Activated B cell treated with CpG ODN at 0.5 μM for 24 hours (primary cell): ENCODE results near the gene UTP20. TPM values are rescaled to one million over a fixed set of nuclear protein-coding genes. Genes with fewer than 3 reads are reported as not detected.

Source experiments
- ATAC-seq: fragments of 200-7000 bp; cut with Tn5 transposase; one replicate; pipeline ENCODE4 v1.10.0; 2021; ENCODE audit warnings: low read depth, mild to moderate bottlenecking, moderate library complexity
- CTCF ChIA-PET: fragments of 350-600 bp; sonication (Branson Sonifier 250); formaldehyde crosslinking; loops from one replicate; lab custom pipeline; 2021; ENCODE audit warnings: antibody characterized with exemption; lab: Charles Lee
- POLR2A ChIA-PET: fragments of 350-600 bp; sonication (Branson Sonifier 250); formaldehyde crosslinking; loops from one replicate; lab custom pipeline; 2021; ENCODE audit warnings: antibody characterized with exemption; lab: Charles Lee
- DNase-seq: peaks from one replicate; pipeline ENCODE4 v3.0.0; 2022
- H3K27ac Mint-ChIP-seq: one replicate; pipeline ENCODE4 v1.8.0; 2020; ENCODE audit warnings: mixed read lengths
- H3K27me3 Mint-ChIP-seq: one replicate; pipeline ENCODE4 v1.8.0; 2021; ENCODE audit warnings: mixed read lengths
- H3K36me3 Mint-ChIP-seq: one replicate; pipeline ENCODE4 v1.8.0; 2021; ENCODE audit warnings: low read depth, mixed read lengths
- H3K4me1 Mint-ChIP-seq: one replicate; pipeline ENCODE4 v1.8.0; 2021; ENCODE audit warnings: mixed read lengths
- H3K4me3 Mint-ChIP-seq: one replicate; pipeline ENCODE4 v1.8.0; 2020; ENCODE audit warnings: mild to moderate bottlenecking, mixed read lengths
- H3K9me3 Mint-ChIP-seq: one replicate; pipeline ENCODE4 v1.8.0; 2020; ENCODE audit warnings: mixed read lengths
- CTCF ChIP-seq: fragments of 200-600 bp; IDR thresholded peaks from one replicate; pipeline ENCODE4 v1.8.0; 2022; ENCODE audit warnings: antibody characterized with exemption, mild to moderate bottlenecking
- intact Hi-C: fragments of 100-400 bp; cut with micrococcal nuclease; formaldehyde crosslinking; loops from one replicate; pipeline ENCODE4 v1.15.1; 2024
- total RNA-seq: library from RNA; stranded (reverse); gene quantifications from 2 replicates; pipeline ENCODE4 v1.2.3, GENCODE V29; 2022

The UTP20 gene
- total RNA-seq, 1 donor from 2014 or later, result 32.9 TPM

GRCh38 chr12:101267111-101267510, 12.8 kb upstream of the UTP20 start:
- no peaks in the 10 kb centered on the region for H3K4me1 Mint-ChIP-seq

GRCh38 chr12:101276433-101276832, 3.5 kb upstream of the UTP20 start:
- POLR2A ChIA-PET, result no interaction called here
- CTCF ChIA-PET, result no interaction called here
- intact Hi-C loops, result no loop called here
- Mint-ChIP-seq H3K4me3 (no peak overlapping the region), H3K4me1 (peaks cover 8% of the 10 kb centered on the region), H3K27me3 (peaks cover 26% of the 10 kb centered on the region), H3K27ac (no peak overlapping the region), H3K9me3 (no peaks in the 10 kb centered on the region), H3K36me3 (no peaks in the 10 kb centered on the region)
- ATAC-seq, result no peak
- no peak for TF ChIP-seq CTCF
- DNase-seq, result no peak

More at GRCh38 chr12:101267111-101267510, 12.8 kb upstream of the UTP20 start:
- no peak for DNase-seq
- Mint-ChIP-seq H3K9me3 (peaks cover 4% of the 10 kb centered on the region), H3K27ac (no peak overlapping the region), H3K27me3 (peaks cover 35% of the 10 kb centered on the region), H3K4me3 (no peak overlapping the region), H3K36me3 (no peaks in the 10 kb centered on the region)
- no peak for TF ChIP-seq CTCF
- intact Hi-C loops, result no loop called here
- ATAC-seq, result no peak
- ChIA-PET POLR2A (no interaction called here), CTCF (no interaction called here)

- no peak overlapping the region for H3K27ac Mint-ChIP-seq
- no peak for TF ChIP-seq CTCF
- H3K4me3 Mint-ChIP-seq, result no peak overlapping the region
- ChIA-PET POLR2A (no interaction called here), CTCF (no interaction called here)
- H3K4me1 Mint-ChIP-seq, result peaks cover 8% of the 10 kb centered on the region
- intact Hi-C loops, result loop anchor here (1.0 kb wide), 1 partner anchor 1078 kb away; no protein-coding TSS in a partner anchor
- DNase-seq, result no peak
- no peak for ATAC-seq
- peaks cover 8% of the 10 kb centered on the region for H3K36me3 Mint-ChIP-seq
- H3K9me3 Mint-ChIP-seq, result no peaks in the 10 kb centered on the region
- H3K27me3 Mint-ChIP-seq, result peaks cover 22% of the 10 kb centered on the region
These were observed 2.5 kb upstream of the UTP20 start for GRCh38 chr12:101277443-101277842.

GRCh38 chr12:101287357-101287756, 7.5 kb downstream of the UTP20 start:
- CTCF ChIA-PET, result no interaction called here
- TF ChIP-seq CTCF, result no peak
- DNase-seq, result no peak
- H3K27ac Mint-ChIP-seq, result no peak overlapping the region
- H3K36me3 Mint-ChIP-seq, result peaks cover 80% of the 10 kb centered on the region
- H3K9me3 Mint-ChIP-seq, result no peaks in the 10 kb centered on the region
- no peaks in the 10 kb centered on the region for H3K4me1 Mint-ChIP-seq
- POLR2A ChIA-PET, result interaction anchor here (0.6 kb wide), 1 partner anchor 35 kb away, joined by 3 read pairs; no protein-coding TSS in a partner anchor
- ATAC-seq, result no peak
- intact Hi-C loops, result no loop called here
- H3K27me3 Mint-ChIP-seq, result no peaks in the 10 kb centered on the region
- H3K4me3 Mint-ChIP-seq, result no peak overlapping the region

GRCh38 chr12:101297661-101298060, 17.8 kb downstream of the UTP20 start:
- TF ChIP-seq CTCF, result no peak
- CTCF ChIA-PET, result no interaction called here
- no peaks in the 10 kb centered on the region for H3K9me3 Mint-ChIP-seq
- no peaks in the 10 kb centered on the region for H3K4me1 Mint-ChIP-seq
- H3K27ac Mint-ChIP-seq, result no peak overlapping the region
- POLR2A ChIA-PET, result no interaction called here
- ATAC-seq (no peak), DNase-seq (no peak)
- intact Hi-C loops, result no loop called here
- no peaks in the 10 kb centered on the region for H3K27me3 Mint-ChIP-seq
- peaks cover 77% of the 10 kb centered on the region for H3K36me3 Mint-ChIP-seq
- no peak overlapping the region for H3K4me3 Mint-ChIP-seq
